Right kidney (tissue), 9 donors: Measurements from ENCODE around the gene CNDP2.

Experiments
- DNase-seq: peaks from one replicate; pipeline ENCODE4 v3.0.0-alpha.2; 2016
- long read RNA-seq, 8 donors: transcript quantifications; one replicate each; lab custom pipeline, GENCODE V29; 2026

Gene CNDP2
- long read RNA-seq, donor 1, full-length matches to known transcripts = 33 of 60 reads
- long read RNA-seq, donor 1, partial matches to known transcripts = 27 of 60 reads
- long read RNA-seq, donor 1, other reads (novel, unspliced or antisense) = 0 of 60 reads
- long read RNA-seq, donor 2, full-length matches to known transcripts = 26 of 70 reads
- long read RNA-seq, donor 2, partial matches to known transcripts = 44 of 70 reads
- long read RNA-seq, donor 2, other reads (novel, unspliced or antisense) = 0 of 70 reads
- long read RNA-seq, donor 3, full-length matches to known transcripts = 19 of 29 reads
- long read RNA-seq, donor 3, partial matches to known transcripts = 10 of 29 reads
- long read RNA-seq, donor 3, other reads (novel, unspliced or antisense) = 0 of 29 reads
- long read RNA-seq, donor 4, full-length matches to known transcripts = 31 of 87 reads
- long read RNA-seq, donor 4, partial matches to known transcripts = 56 of 87 reads
- long read RNA-seq, donor 4, other reads (novel, unspliced or antisense) = 0 of 87 reads
- long read RNA-seq, donor 5, full-length matches to known transcripts = 47 of 66 reads
- long read RNA-seq, donor 5, partial matches to known transcripts = 14 of 66 reads
- long read RNA-seq, donor 5, other reads (novel, unspliced or antisense) = 5 of 66 reads
- long read RNA-seq, donor 6, full-length matches to known transcripts = 42 of 114 reads
- long read RNA-seq, donor 6, partial matches to known transcripts = 72 of 114 reads
- long read RNA-seq, donor 6, other reads (novel, unspliced or antisense) = 0 of 114 reads
- long read RNA-seq, donor 7 = 0 reads
- long read RNA-seq, donor 8, full-length matches to known transcripts = 27 of 46 reads
- long read RNA-seq, donor 8, partial matches to known transcripts = 19 of 46 reads
- long read RNA-seq, donor 8, other reads (novel, unspliced or antisense) = 0 of 46 reads

DNA sequence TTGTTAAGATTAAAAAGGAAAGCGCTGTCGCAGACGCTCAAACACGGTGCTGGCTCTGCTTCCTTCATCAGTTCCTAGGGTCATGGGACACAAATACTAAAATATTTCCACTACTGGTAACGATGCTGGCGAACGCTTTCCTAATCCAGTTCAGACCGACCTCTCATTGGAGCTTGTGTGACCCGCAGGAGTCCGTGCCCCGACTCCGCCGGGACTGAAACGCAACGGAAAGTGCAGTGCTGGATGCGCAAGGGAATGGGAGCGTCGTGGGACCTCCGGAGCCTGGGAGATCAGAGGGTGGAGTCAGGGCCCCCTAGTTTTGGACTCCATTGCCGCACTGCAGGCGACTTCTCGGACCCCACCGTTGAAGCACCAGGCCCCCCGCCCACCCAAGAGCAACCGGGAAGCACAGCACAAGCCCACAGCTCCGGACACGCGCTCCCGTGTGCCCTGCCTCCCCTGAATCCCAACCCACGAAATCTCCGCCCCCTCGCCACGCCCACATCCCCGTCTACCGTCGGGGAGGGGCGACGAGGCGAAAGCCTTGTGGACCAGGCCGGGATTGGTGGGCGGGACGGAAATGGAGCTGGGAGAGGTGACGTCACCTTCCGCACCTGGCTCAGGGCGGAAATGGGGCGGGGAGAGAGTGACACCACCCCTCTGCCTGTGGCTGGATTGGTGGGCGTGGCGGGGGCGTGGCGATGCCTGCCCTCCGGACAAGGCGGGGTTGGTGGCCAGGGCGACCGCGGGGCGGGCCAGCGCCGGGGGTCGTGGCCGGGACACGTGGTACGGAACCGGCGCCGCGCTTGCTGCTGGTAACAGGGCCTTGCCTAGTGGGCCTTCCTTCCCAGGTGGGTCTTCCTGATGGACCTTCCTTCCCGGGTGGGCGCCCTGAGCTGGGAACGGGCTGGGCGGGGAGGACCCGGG, at the start of gene CNDP2:
CNDP2 (plus strand) TSS at position 783 of the 927 bp plus-strand sequence. CDS start 3,611 bp downstream, outside the sequence.
- DNase-seq = peak; percentile 96

DNA sequence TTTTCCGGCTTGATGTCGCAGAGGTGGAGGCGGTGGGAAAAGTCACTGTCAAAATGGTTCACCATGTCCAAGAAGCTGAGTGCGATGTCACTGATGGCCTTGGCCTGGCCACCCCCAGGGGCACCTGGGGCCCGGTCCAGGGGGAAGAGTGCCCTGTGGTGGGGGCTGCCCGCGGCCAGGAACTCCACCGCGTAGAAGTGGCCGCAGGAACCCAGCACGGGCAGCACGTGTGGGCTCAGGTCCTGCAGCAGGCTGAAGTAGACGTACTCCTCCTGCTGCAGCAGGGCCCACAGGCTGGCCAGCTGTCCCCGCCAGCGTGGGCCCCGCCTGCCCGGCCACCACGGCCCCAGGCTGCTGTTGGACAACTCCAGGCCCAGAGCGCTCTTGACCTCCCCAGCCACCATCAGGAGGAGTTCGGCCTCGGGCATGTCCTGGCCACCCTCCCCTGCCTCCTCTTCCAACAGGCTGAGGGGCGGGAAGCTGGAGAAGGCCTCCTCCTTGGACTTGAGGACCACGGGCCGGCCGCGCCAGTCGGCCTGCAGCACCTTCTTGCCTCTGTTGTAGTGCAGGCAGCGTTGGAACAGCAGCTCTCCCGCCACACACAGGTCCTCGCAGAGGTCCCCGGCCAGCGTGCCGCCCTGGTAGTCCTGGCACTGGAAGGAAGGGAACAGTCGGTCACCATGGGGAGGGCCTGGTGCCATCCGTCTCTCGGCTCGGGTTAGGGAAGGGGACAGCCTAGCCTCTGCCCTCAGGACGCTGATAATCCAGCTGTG, 49.3 kb upstream of the CNDP2 start:
- DNase-seq = no peak

DNA sequence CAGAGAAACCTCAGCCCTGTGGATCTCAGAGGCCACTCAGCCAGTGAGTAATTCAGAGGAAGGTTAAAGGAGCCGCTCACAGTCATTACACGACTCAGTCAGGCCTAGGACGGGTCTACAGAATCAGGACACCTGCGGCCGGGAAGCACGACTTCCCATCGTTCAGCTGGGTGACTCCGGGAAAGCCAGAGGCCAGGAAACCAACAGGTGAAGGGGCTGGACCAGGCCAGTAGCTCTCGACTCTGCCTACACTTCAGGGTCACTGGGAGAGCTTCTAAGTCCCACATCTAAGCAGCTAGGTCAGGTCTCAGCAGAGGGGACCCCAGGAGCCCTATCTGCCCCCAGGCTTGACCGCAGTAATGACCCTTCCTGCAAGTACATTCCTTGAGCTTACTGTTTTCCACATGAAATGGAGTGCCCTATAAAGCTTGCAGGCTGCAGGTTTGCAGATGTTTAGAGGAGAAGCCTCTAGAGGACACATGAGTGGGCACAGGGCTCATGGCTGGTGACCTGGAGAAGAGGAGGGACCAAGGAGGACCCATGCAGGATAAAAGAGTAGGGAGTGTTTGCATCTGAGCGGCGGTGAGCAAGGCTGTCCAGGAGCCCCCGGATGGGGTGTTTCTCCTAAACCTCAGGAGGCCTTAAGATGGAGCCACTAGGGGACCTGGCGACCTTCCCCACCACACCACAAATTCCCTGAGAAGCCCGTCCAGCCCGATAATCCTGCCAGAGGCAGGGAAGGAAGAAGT, 48.6 kb upstream of the CNDP2 start:
- no peak for DNase-seq

DNA sequence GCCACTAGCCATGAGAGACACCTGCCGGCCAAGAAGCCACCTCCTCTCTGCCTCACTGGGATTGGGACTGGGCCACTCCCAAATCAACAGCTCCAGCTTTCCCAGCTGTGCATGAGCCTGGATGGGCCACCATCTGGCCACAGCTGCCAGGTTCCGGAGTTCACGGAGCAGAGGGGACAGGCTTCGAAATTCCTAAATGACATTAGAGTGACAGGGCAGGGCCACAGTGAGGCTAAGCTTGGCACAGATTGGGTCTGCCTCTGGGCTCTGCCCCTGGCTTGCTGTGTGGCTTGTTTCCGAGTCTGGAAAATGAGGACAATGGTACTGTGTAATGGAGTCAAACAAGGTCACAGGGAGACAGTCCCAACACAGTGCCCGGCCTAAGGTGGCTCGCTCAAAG, 45.5 kb upstream of the CNDP2 start:
- DNase-seq = no peak

DNA sequence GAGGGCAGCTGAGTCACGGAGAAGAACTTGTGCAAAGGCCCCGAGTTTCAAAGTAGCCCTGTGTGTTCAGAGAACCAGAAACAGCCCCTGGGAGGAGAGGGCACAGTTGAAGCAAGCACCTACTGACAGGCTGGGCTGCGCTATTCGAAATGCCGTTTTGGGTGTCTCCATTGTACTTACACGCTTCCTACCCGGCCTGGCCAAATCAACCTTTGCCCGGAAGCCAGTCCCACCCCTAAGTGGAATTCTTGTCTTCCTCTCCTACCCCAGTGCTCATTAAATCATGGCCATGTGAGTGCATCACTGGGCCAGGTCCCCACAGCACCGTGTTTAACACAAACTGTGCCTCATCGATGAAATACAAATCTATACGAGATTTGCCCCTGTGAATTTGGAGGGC, 45.0 kb upstream of the CNDP2 start:
- no peak for DNase-seq

DNA sequence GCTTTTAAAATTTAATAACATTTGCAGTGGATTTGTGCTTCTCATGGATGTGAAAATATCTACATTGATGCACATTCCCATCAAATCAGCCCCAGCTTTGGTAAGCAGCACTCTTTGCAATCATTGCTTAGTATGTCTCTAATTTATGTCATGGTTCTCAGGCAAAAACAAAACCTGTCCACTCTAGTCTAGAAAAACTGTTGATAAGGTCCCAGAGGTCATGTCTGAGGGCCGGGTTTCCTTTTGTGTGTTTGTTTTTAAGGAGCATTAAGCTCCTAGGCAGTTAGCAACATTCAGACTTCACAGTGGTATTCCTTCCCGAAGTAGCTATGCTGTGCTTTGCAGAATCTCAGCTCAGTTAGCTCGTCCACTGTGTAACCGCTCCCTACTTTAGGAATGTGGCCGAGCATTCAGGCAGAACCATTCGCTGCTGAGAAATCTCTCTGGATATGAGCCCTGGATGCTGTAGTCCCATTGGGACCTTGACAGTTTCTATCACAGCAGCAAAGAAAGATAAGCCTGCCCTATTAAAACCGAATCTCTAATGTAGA, 43.1 kb upstream of the CNDP2 start:
- no peak for DNase-seq

DNA sequence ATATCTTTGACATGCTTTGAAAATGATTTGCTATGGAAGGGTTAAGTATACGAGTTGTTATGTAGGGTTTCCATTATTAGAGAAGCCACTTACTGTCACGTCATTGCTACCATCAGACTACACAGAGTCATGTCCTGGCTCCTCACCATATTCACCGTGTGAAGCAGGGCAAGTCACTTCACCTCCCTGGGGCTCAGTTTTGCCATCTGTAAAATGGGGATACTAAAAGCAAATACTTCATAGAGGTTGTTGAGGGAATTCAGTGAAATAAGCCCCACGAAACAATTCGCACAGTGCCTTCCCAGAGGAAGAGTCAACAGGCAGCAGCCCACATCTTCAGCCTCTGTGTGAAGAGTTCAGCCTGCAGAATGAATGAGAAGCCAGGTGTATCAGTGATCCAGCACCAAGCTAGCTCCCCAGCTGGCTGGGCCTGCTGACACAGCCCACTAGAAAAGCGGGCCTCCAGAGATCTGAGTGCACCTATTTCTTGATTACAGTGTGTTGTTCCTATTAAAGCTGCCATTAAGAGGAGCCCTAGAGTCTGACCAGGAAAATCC, 42.4 kb upstream of the CNDP2 start:
- DNase-seq = no peak

DNA sequence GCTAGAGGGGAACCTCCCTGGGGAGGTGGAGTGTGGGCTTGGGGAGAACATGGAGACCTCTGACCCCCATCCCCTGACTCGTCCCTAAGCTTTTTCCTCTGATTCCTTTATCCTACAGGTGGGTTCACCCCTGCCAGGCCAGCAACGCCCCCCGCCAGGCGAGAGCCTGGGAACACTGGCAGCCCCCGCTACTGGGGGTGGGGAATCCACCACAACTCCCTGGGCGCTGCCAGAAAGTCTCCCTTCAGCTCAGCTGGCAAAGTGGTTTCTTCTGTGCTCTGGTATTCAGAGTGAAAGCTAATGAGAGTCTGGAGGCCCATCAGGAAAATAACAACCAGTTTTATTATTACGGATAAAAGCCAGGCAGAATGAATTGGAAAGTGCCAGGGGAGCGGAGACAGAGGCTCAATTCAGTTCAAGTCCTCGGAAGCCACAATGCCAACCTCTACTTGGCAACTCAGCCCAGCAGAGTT, 41.8 kb upstream of the CNDP2 start:
- DNase-seq = no peak

DNA sequence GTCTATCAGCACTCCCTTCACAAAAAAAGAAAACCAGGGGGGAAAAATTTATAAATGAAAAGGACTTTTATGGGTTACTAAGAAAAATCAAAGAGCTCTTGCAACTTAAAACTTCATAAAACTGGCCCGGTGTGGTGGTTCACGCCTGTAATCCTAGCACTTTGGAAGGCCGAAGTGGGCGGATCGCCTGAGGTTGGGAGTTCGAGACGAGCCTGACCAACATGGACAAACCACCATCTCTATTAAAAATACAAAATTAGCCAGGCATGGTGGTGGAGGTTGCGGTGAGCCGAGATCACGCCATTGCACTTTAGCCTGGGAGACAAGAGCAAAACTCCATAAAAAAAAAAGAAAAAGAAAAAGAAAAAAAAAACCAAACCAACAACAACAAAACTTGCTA, 40.8 kb upstream of the CNDP2 start:
- DNase-seq = no peak

DNA sequence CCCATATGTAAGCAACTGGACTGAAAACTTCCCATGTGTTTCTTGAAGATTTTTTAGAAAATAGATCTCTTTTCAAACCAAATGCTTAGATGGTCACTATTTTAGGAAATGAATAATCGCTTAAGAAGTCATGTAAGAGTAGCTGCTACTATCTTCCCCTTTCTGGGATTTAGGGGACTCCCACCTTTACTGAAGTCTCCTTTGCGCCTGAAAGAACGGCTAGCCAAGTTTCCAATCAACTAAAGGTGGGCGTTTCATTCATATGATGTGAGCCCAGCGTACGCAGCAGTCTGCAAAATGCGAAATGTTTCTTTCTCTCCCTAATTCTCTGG, 40.2 kb upstream of the CNDP2 start:
- DNase-seq = no peak

DNA sequence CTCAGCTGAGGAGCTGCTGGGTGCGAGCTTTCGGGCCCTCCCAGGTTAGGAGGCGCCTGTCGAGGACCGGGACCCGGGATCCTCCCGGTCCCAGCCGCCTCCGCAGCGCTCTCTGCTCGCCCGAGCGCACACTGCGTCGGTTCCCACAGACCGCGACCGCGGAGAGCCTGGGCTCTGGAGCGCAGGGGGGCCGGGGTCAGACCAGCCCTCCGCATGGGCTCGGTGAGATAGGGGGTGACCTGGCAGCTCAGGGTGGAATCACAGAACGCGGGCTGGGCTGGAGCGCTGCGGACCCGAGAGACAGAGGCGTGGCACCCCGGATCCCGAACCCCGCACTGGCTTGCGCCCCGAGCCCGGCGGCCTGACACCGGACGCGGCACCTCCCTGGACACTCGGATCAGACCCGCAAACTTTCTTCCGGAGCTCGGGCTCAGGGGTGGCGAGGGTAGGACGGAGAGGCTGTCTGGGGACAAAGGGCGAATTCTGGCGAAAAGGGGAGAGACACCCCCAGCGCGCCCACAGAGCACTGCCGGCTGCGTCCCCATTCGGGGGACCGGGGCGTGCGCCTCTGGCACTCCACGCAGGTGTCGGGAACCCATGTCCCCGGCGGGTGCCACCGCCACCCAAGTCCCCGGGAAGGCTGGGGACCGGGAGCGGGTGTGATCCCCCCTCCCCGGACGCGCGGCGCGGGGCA, 39.7 kb upstream of the CNDP2 start:
- DNase-seq = peak; percentile 74

DNA sequence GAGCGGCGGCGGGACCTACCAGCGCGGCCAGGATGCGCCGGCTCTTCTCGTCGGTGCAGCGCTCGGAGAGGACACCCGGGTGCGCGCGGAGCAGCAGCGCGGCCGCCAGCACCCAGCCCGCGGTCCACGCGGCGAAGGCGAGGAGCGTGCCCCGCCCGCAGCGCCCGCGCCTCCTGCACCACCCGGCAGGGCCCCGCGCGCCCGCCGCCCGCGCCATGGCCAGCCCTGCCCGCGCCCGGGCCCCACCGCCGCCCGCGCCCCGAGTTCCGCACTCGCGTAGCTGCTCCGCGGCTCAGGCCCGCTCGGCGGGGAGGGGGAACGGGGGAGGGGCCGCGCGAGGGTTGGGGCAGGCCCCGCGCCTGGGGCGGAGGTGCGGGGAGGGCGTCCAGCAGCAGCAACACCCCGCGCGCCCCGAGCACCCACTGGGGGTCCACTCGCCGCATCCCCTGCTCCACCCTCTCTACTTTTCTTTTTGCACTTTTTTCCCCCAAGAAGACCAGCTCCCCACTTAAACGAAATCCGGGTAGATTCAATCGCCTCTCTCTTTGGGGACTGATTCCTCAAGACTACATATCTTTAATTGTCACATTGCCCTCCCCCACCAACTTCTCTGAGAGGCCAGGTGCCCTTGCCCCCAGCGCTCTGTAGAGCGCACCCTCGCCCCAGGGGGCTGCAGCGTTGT, 39.0 kb upstream of the CNDP2 start, which contains the start of gene DIPK1C:
DIPK1C (minus strand) TSS at position 266 of the 682 bp plus-strand sequence; CDS start at position 217, 49 bp downstream.
- DNase-seq = no peak

DNA sequence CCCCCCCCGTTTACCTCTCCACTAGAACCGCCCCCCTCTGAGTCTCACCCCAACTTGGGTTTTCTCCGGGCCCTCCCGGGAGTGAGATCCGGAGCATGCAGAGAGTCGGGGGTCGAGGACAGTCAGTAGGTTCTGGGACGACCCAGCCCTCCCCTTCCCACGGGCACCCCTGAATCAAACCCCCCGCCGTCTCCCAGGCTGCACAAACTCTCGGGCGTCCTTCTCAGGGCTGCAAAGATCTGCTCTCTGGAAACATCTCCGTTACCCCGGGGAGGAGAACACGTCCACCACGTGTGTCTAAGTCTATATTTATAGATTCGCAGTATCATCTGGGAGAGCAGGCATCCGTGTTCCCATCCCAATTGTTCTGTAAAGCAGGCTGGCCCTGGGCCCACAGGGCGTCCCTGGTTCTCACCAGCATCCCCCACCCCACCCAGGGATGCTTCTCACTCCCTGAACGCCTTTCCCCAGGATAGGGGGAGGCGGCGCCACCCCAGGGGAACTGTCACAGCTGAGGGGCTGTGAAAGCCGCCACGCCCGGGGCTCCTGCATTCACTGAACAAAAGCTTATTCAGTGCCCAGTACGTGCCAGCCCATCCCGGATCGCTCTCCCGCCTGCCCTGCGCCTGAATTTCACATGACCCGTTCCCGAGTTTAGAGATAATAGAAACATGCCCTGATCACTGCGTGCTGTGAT, 38.3 kb upstream of the CNDP2 start:
- peak; percentile 32 for DNase-seq

DNA sequence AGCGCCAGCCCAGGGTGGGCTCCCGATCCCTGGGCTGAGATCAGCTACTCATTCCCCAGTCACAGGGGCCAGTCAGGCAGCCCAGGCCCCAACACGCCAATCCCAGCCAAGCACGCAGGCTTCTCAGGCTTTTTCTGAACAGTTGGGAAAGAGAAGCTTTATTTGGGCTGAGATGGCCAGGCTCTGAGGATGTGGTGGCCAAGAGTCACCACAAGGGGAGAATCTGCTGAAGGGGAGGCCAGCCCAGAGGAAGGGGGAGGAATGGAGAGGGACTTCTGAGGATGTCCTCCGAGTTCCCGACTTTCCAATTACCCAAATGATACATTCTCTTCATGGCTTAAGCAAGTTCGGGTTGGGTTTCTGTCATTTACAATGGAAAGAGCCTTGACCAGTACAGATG, 36.3 kb upstream of the CNDP2 start:
- DNase-seq = no peak

DNA sequence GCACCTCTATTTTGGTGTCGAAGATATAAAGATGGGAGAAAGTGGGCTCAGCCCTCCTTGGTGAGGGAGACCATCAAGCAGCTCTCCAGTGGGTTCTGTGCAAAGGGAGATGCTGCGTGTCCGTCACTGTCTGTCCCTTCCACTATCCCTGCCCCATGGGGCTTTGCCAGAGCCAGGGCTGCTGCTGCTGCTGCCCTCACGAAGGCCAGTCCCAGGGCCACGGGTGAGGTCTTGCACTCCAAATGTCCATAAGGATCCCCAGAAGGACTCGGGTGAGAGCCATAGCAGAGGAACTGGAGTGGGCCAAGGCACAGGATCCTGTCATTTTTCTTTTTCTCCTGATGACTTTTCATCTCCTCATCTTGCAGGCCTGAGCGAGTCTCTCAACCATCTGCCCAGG, 35.3 kb upstream of the CNDP2 start:
- no peak for DNase-seq

DNA sequence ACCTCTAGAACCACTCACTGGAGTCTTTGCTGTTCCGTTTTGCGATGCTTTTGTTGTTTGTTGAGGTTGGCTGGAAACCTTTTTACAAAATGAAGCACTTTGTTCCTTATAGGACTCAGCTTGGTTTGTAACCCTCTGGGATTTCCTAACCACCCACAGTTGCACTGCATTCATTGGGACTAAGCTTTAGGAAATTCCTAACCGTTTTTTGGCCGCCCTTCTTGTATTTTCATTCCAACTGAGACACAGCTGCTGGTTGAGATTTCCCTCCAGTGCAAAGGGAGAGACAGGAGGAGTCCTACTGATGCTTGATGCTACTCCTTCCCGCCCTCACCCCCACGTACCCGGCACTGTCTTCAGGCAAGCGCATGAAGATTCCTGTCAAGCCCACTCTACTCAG, 32.9 kb upstream of the CNDP2 start:
- DNase-seq = no peak

DNA sequence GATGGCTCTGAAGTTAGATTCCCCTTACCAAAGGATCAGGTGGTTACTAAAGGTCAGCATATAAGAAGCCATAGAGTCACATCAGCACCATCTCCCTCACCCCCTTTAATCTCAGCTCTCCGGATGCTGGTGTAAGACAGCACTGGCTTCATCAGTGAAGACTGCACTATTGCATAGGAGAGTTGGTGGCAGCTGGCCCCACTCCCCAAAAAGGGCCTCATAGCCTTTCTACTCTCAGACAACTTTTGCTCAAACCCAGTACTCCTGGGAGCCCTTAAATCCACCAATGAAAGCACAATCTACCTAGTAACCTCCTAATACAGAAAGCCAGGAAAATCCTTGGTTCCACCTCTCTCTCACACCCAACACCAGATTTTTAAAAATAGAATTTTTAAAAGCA, 32.2 kb upstream of the CNDP2 start:
- DNase-seq = no peak

DNA sequence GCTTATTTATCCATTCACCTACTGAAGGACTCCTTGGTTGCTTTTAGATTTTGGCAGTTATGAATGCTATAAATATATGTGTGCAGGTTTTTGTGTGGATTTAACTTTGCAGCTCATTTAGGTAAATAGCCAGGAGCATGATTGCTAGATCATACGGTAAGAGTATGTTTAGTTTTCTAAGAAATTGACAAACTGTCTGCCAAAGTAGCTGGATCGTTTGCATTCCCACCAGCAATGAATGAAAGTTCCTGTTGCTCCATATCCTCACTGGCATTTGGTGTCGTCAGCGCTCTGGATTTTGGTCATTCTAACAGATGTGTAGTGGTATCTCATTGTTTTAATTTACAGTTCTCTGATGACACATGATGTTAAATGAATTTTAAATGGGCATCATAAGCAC, 30.4 kb upstream of the CNDP2 start:
- DNase-seq = no peak
